Panc1 (cell line): ENCODE data around the gene BCL2. TPM values are rescaled to one million over a fixed set of nuclear protein-coding genes. Genes with fewer than 3 reads are reported as not detected.

ENCODE experiments used
- ATAC-seq: fragments of 200-7000 bp; cut with Tn5 transposase; 2 replicates; pipeline ENCODE4 v1.9.1; 2020; ENCODE audit warnings: mild to moderate bottlenecking, moderate library complexity
- BruUV-seq: library from RNA; stranded (reverse); fragments of 400-500 nt; replicated peaks from 2 replicates; lab custom pipeline; 2021; lab: Mats Ljungman, UMichigan
- CTCF ChIA-PET: fragments of 300-600 bp; sonication (Branson Sonifier 250); formaldehyde crosslinking; loops from one replicate; lab custom pipeline; 2022; ENCODE audit warnings: antibody characterized with exemption; lab: Charles Lee
- POLR2A ChIA-PET: fragments of 300-600 bp; sonication (Branson Sonifier 250); formaldehyde crosslinking; loops from one replicate; lab custom pipeline; 2022; ENCODE audit warnings: antibody characterized with exemption; lab: Charles Lee
- DNase-seq: peaks from one replicate; pipeline ENCODE4 v3.0.0-alpha.2; 2010; ENCODE audit warnings: low read depth, low spot score
- H3K27ac ChIP-seq: 2 replicates; pipeline ENCODE4 v1.5.1; 2011; ENCODE audit warnings: mild to moderate bottlenecking, low read length, inconsistent platforms
- H3K27me3 ChIP-seq: fragments of 200-500 bp; sonication (Bioruptor generic); 2 replicates; pipeline ENCODE4 v1.6.0; 2014; ENCODE audit warnings: low read length, inconsistent platforms; ENCODE audit not compliant: control insufficient read depth, insufficient read depth
- H3K36me3 ChIP-seq: fragments of 200-500 bp; sonication (Bioruptor generic); 2 replicates; pipeline ENCODE4 v1.5.1; 2014; ENCODE audit warnings: inconsistent platforms, mild to moderate bottlenecking, low read length, moderate library complexity; ENCODE audit not compliant: control insufficient read depth, insufficient read depth
- H3K4me1 ChIP-seq: 2 replicates; pipeline ENCODE4 v1.5.1; 2011; ENCODE audit warnings: inconsistent platforms, mild to moderate bottlenecking, low read length, moderate library complexity; ENCODE audit not compliant: control insufficient read depth, insufficient read depth
- H3K4me3 ChIP-seq, 2 experiments: 2 replicates each; pipeline ENCODE4 v1.5.1; 2011 to 2012; ENCODE audit warnings: low read depth in 2 of 2, low read length in 2 of 2, mild to moderate bottlenecking in 2 of 2, inconsistent platforms in 1 of 2, moderate library complexity in 1 of 2
- H3K9me3 ChIP-seq: fragments of 200-500 bp; sonication (Bioruptor generic); 2 replicates; pipeline ENCODE4 v1.5.1; 2014; ENCODE audit warnings: low read depth, mild to moderate bottlenecking, inconsistent platforms, low read length, moderate library complexity; ENCODE audit not compliant: control insufficient read depth, insufficient read depth
- CTCF ChIP-seq: fragments of 450-650 bp; IDR thresholded peaks from 2 replicates; pipeline ENCODE4 v1.5.1; 2017; ENCODE audit warnings: mild to moderate bottlenecking
- POLR2AphosphoS5 ChIP-seq: IDR thresholded peaks from 2 replicates; pipeline ENCODE4 v1.6.1; 2012; ENCODE audit warnings: mild to moderate bottlenecking, low read depth, low read length, moderate library complexity
- REST ChIP-seq, 2 experiments: IDR thresholded peaks; 2 replicates each; pipeline ENCODE4 v1.6.1; 2011 to 2012; ENCODE audit warnings: low read depth in 2 of 2, control low read depth in 1 of 2, low read length in 1 of 2, mild to moderate bottlenecking in 1 of 2, moderate library complexity in 1 of 2; ENCODE audit not compliant: insufficient read depth in 1 of 2
- SIN3A ChIP-seq: IDR thresholded peaks from 2 replicates; pipeline ENCODE4 v1.6.1; 2012; ENCODE audit warnings: low read depth, mild to moderate bottlenecking, low read length, moderate library complexity, borderline replicate concordance; ENCODE audit not compliant: insufficient read depth
- TCF7L2 ChIP-seq: IDR thresholded peaks from 2 replicates; pipeline ENCODE4 v1.6.1; 2011; ENCODE audit warnings: mild to moderate bottlenecking, low read depth, low read length, inconsistent platforms
- in situ Hi-C: cut with HindIII; loops from 2 replicates; pipeline ENCODE4 v1.10.0; 2016; ENCODE audit warnings: low sequenced_read_pairs, low pct_unique_long_range_greater_than_20kb
- intact Hi-C: fragments of 100-400 bp; cut with micrococcal nuclease; formaldehyde crosslinking; loops from one replicate; pipeline ENCODE4 v1.10.0; 2022; ENCODE audit not compliant: unreplicated experiment
- total RNA-seq: library from RNA; stranded (reverse); gene quantifications from one replicate; pipeline ENCODE4 v1.2.1, GENCODE V29; 2021; ENCODE audit not compliant: unreplicated experiment

Gene BCL2
- total RNA-seq, 1 experiment from 2014 or later, result 0.72 TPM

- in situ Hi-C loops (no loop called here), intact Hi-C loops (no loop called here)
- Histone ChIP-seq H3K36me3 (no peaks in the 10 kb centered on the region), H3K4me1 (no peaks in the 10 kb centered on the region), H3K27me3 (no peaks in the 10 kb centered on the region), H3K27ac (no peak overlapping the region), H3K9me3 (no peaks in the 10 kb centered on the region), H3K4me3 (no peak overlapping the region)
- CTCF ChIA-PET, result no interaction called here
- DNase-seq, result no peak
- no peak for ATAC-seq
- BruUV-seq, result no TSS peak
- POLR2A ChIA-PET, result no interaction called here
- no peak for TF ChIP-seq REST (IDR thresholded peaks at IDR 0.05; ENCODE audit: insufficient read depth in 1 of 2, low read depth in 2 of 2, low read length in 1 of 2)
- TF ChIP-seq POLR2AphosphoS5, result no peak
- TF ChIP-seq TCF7L2, result no peak
- no peak for TF ChIP-seq SIN3A
- TF ChIP-seq CTCF, result no peak
Measured at GRCh38 chr18:63142594-63143225, 176.9 kb downstream of the BCL2 start.

- Histone ChIP-seq H3K36me3 (no peaks in the 10 kb centered on the region), H3K4me1 (no peaks in the 10 kb centered on the region), H3K4me3 (no peak overlapping the region), H3K9me3 (no peaks in the 10 kb centered on the region), H3K27me3 (no peaks in the 10 kb centered on the region), H3K27ac (no peak overlapping the region)
- BruUV-seq, result no TSS peak
- ChIA-PET CTCF (no interaction called here), POLR2A (no interaction called here)
- no peak for DNase-seq
- no peak for ATAC-seq
- in situ Hi-C loops (no loop called here), intact Hi-C loops (no loop called here)
- TF ChIP-seq POLR2AphosphoS5, result no peak
- TF ChIP-seq TCF7L2, result no peak
- TF ChIP-seq SIN3A, result no peak
Measured at GRCh38 chr18:63141778-63142176, 177.8 kb downstream of the BCL2 start.

GRCh38 chr18:63140997-63141777, 178.4 kb downstream of the BCL2 start:
- Histone ChIP-seq H3K27ac (no peak overlapping the region), H3K9me3 (no peaks in the 10 kb centered on the region), H3K36me3 (no peaks in the 10 kb centered on the region), H3K4me3 (no peak overlapping the region), H3K27me3 (no peaks in the 10 kb centered on the region), H3K4me1 (no peaks in the 10 kb centered on the region)
- TF ChIP-seq CTCF, result no peak
- no TSS peak for BruUV-seq
- ChIA-PET POLR2A (no interaction called here), CTCF (no interaction called here)
- ATAC-seq, result no peak
- no peak for DNase-seq
- intact Hi-C loops, result no loop called here
- in situ Hi-C loops, result no loop called here
